DOHH2 (cell line): Measurements from ENCODE around the gene CACNA1B.

Experiments
- CTCF ChIP-seq: fragments of 200-600 bp; sonication (generic); IDR thresholded peaks from one replicate; pipeline ENCODE4 v1.5.1; 2014; ENCODE audit warnings: antibody characterized with exemption, mild to moderate bottlenecking, low read depth, low read length; ENCODE audit not compliant: poor library complexity, severe bottlenecking
- EZH2phosphoT487 ChIP-seq: fragments of 200-600 bp; sonication (generic); IDR thresholded peaks from 2 replicates; pipeline ENCODE4 v1.6.1; 2017; ENCODE audit warnings: borderline replicate concordance, mild to moderate bottlenecking, antibody characterized with exemption, low read length, moderate library complexity, mixed read lengths

DNA sequence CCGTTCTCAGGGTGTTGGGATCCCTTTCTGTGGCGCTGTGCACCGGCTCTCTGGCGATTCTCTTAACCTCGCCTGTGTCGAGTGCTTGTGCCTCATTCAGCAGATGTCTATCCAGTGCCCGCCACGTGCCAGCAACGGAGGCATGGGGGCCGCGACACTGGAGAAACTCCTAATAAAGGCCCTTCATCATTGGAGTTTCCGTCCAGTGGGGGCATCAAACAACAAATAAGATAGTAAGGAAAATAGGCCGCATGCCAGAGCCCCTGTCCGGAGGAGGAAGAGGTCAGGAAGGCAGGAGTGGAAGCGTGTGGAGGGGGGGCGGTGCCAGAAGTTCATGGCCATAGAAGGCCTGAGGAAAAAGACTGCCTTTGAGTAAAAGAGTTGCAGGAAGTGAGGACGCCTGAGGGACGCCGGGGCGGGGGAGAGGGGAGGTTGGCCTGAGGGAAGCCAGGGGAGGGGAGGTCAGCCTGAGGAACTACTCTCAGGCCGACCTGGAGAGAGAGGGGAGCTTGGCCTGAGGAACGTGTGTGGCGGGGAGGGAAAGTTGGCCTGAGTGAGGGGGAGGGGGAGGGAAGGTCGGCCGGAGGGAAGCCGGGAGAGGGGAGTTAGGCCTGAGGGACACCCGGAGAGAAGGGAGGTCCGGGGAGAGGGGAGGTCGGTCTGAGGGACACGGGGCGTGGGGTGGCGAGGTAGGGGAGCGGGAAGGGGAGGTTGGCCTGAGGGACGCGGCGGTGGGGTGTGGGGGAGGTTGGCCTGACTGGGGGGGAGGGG is 82.2 kb downstream of the CACNA1B start:
- TF ChIP-seq CTCF (no peak), EZH2phosphoT487 (no peak)
